H1 (cell line): ENCODE results near the gene EMX1. TPM values are rescaled to one million over a fixed set of nuclear protein-coding genes. Genes with fewer than 3 reads are reported as not detected.

Experiments used
- BRCA1 ChIP-seq: IDR thresholded peaks from 2 replicates; pipeline ENCODE4 v1.6.1; 2012; ENCODE audit warnings: low read depth, low read length, improper control_type of control experiment
- CHD1 ChIP-seq: IDR thresholded peaks from 2 replicates; pipeline ENCODE4 v1.6.1; 2012; ENCODE audit warnings: low read depth, low read length, improper control_type of control experiment
- JUN ChIP-seq: IDR thresholded peaks from 2 replicates; pipeline ENCODE4 v1.6.1; 2011; ENCODE audit warnings: low read depth, mild to moderate bottlenecking, improper control_type of control experiment, low read length
- KDM4A ChIP-seq: IDR thresholded peaks from one replicate; pipeline ENCODE4 v1.7.1; 2012; ENCODE audit warnings: low read depth, mild to moderate bottlenecking, moderate library complexity, low read length, inconsistent platforms; ENCODE audit not compliant: severe bottlenecking
- POLR2A ChIP-seq, 2 experiments: IDR thresholded peaks; 1 replicate in 1 of 2; 2 replicates in 1 of 2; pipeline ENCODE4 v1.6.1; 2011; ENCODE audit warnings: low read depth in 2 of 2, low read length in 2 of 2, mild to moderate bottlenecking in 2 of 2; ENCODE audit errors: control extremely low read depth in 1 of 2
- TEAD4 ChIP-seq: IDR thresholded peaks from 2 replicates; pipeline ENCODE4 v1.6.1; 2012; ENCODE audit warnings: low read depth, low read length, inconsistent platforms, mixed read lengths
- polyA plus RNA-seq, 7 experiments: library from polyadenylated mRNA; depleted of rRNA in 3 of 7; stranded (reverse) in 5 of 7; unstranded in 2 of 7; fragments of >200 nt in 5 of 7; fragments of 200-250 nt in 2 of 7; gene quantifications; 1 replicate in 5 of 7; 2 replicates in 1 of 7; 4 replicates in 1 of 7; pipeline versions ENCODE4 v1.2.1 to v1.2.3, GENCODE V29; 2011 to 2013; ENCODE audit warnings: missing spikeins in 2 of 7, mixed read lengths in 2 of 7
- total RNA-seq: library from RNA; stranded (reverse); fragmentation: NEBNext Ultra II Directional; extraction: Animal tissue kit (Norgen Biotek cat#: 25700); gene quantifications from 2 replicates; pipeline ENCODE4 v1.2.1, GENCODE V29; 2021

The EMX1 gene
- total and polyA plus RNA-seq, 2 of the 8 experiments (the other 6 are each of a cell fraction or from before 2014, with no cell fraction given), result 2.4 to 4.9 TPM

- TF ChIP-seq BRCA1, result no peak
- TF ChIP-seq CHD1, result no peak
- no peak for TF ChIP-seq KDM4A
- TF ChIP-seq TEAD4, result peak; percentile 73
- TF ChIP-seq POLR2A (IDR thresholded peaks at IDR 0.05; ENCODE audit: control extremely low read depth in 1 of 2, low read depth in 2 of 2, low read length in 2 of 2), result no peak
- TF ChIP-seq JUN, result no peak
- TF ChIP-seq, all 59 proteins: peak for 2
These were observed 23.5 kb downstream of the EMX1 start (continued) for GRCh38 chr2:72940786-72941185.
